Activated T-helper 1 cell treated with Interleukin-2 at 50 U/mL for 16 hours (primary cell): ENCODE measurements around the gene FIS1.

ENCODE experiments used
- DNase-seq: peaks from one replicate; pipeline ENCODE4 v3.0.0-alpha.2; 2020; ENCODE audit warnings: low read depth

Gene FIS1

DNA sequence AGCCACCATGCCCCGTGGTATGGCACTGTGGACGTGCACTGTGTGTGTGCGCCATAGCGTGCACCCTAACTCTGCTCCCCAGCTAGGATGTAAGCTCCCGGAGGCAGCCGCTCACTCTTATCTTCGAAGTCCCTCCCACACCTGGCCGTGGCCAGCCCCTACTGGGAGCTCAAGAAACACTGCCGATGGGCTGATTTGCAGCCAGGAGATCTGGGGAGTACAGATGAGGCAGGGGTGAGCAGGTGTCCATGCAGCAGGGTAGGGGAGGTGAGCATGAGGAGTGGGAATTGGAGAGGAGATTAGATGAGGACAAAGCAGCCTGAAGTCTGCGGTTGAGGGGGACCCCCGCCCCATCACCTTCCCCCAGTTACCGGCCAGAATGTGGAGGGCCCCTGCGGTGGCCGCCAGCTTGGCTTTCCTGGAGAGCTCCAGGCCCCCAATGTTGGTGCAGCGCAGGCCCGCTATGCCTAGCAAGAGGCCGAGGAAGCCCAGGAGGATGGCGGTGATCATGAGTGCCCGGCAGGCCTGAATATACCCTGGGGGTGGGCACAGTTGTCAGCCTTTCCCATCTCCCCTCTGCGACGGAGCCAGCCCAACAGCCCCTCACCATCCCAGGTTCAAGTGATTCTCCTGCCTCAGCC, 10.9 kb downstream of the FIS1 start:
- DNase-seq = no peak

- DNase-seq = no peak
Observed at GRCh38 chr7:101232141-101232850, 12.6 kb downstream of the FIS1 start.

- DNase-seq = no peak
Observed at GRCh38 chr7:101231644-101232043, 13.2 kb downstream of the FIS1 start.

GRCh38 chr7:101226721-101227120, 18.2 kb downstream of the FIS1 start:
- DNase-seq = no peak

DNA sequence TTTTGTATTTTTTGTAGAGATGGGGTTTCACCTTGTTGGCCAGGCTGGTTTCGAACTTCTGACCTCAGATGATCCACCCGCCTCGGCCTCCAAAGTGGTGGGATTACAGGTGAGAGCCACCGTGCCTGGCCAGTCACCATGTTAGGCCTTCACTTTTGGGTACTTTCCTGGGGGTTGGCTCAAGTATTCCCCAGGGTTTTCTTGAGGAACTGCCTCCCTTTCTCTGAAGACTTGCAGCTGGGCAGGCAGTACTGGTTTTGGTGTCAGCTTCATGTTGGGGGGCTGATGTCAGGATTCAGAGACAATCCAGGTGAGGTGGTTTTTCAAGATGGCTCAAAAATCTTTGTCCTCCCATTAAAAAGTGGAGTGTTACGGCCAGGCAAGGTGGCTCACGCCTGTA, 19.2 kb downstream of the FIS1 start:
- DNase-seq = no peak

GRCh38 chr7:101223528-101223927, 21.4 kb downstream of the FIS1 start:
- DNase-seq = no peak

DNA sequence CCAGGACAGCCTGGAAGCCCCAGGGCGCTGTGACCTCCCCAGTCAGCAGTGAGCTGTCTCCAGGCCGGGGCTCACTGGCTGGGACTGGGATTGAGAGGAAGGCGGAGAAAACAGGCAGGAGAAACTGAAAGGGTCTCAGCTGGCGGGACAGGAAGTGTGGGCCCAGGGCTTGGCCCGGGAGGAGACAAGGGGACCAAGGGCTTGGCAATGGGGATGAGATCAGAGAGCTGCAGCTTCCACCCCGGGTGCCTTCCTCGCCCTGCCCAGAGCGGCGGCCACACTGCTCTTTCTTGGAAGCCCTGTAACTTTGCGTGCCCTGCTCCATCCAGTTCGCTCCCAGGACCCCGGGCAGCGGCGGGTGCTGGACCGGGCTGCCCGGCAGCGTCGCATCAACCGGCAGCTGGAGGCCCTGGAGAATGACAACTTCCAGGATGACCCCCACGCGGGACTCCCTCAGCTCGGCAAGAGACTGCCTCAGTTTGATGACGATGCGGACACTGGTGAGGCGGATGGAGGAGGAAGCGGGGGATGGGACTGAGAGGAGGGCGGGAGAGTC, 22.5 kb downstream of the FIS1 start:
- DNase-seq = no peak

DNA sequence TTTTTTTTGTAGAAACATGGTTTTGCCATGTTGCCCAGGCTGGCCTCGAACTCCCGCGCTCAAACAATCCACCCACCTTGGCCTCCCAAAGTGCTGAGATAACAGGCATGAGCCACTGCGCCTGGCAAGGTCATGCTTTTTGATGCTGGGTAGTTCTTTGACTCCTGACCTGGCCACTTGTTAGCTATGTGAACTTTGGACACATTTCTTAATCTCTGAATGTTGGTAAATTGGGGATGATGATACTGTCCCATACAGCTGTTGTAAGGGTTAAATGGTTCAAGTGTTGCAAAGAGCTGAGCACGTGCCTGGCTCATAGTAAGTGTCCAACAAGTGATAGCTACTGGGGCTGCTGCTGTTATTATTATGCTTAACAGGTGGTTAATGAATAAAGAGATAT, 24.6 kb downstream of the FIS1 start:
- DNase-seq = no peak

- no peak for DNase-seq
Observed at GRCh38 chr7:101218236-101219125, 26.4 kb downstream of the FIS1 start.

- DNase-seq = peak; percentile 87
Observed at GRCh38 chr7:101217388-101218235, 27.3 kb downstream of the FIS1 start, which contains the start of the genes PLOD3 and ZNHIT1. PLOD3 (minus strand) TSS chr7:101217581; CDS start chr7:101217274, 307 bp downstream. ZNHIT1 (plus strand) TSS chr7:101218165; CDS start chr7:101218196, 31 bp downstream.

DNA sequence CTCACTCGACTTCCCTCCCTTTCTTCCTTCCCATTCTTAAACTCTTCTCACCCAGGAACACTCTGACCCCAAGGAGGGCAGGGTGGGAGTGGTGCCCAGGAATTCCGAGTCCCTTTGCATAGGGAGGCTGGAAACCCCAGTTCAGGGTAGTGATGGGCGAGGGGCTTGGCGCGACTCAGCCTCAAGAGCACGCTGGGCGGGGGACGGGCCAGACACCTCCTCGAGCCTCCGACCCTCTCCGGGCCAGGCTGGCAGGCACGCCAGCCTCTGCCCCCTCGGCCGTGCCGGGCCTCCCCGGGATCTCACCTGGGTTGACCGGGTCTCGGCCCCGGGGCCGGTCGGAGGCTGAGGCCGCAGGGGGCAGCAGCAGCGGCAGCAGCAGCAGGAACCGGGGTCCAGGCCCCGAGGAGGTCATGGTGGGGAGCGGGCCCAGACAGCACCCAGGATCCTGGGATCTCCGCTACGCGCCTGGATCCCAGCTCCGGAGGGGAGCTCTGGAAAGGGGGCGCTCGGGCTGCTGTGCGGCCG, 28.0 kb downstream of the FIS1 start:
- DNase-seq = no peak

GRCh38 chr7:101216001-101216859, 28.7 kb downstream of the FIS1 start:
- no peak for DNase-seq

DNA sequence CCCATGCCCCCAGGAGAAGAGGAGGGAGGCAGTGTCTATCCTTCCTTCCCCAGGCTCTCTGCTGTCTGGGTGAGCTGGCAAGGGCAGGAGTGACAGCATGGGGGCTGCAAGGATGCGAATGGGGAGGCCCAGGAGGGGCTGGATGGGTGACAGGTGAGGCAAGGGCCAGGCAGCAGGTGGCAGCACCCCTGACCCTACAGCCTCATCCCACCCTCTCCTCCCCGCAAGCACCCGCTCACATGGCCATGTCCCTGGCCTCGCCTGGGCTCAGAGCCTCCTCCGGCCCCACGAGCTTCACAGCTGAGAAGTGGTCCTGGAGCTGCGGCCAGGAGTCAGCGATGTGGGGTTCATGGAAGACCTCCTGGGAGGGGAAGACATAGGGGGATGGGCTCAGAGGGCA, 32.9 kb downstream of the FIS1 start:
- no peak for DNase-seq

GRCh38 chr7:101211501-101211900, 33.4 kb downstream of the FIS1 start:
- no peak for DNase-seq

GRCh38 chr7:101210143-101210542, 34.7 kb downstream of the FIS1 start:
- DNase-seq = no peak

DNA sequence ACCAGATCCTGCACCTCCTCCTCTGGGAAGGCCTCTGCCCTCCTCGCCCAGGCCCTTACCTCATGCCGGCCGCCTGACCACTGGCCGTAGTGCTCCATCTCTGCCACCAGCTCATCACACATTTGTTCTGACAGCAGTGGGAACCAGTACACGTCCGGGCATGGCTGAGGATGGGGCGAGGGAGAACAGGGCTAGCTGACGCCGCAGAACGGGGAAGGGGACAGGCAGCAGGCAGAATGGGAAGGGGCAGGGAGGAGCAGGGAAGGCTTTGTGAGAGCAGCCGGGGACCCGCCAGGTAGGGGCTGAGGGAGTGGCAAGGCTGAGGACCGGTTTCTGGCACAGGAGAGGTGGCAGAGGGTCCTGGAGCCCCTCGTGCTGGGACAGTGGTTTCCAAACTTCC, 36.1 kb downstream of the FIS1 start:
- no peak for DNase-seq

GRCh38 chr7:101207459-101207858, 37.4 kb downstream of the FIS1 start:
- no peak for DNase-seq

DNA sequence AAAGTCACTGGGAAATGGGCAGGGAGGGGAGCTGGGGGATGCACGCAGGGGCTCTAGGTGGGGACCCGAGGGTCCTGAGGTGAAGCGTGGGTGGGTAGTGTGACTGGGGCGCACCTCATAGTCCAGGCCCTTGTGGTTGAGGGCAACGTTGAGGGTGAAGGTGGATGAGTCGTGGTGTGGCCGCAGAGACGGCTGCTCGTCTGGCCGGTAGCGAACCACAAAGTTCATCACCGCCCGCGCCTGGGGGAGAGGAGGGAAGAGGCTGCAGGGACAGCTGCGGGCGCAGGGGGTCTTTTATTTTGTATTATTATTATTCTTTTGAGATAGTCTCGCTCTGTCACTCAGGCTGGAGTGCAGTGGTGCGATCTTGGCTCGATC, 38.2 kb downstream of the FIS1 start:
- no peak for DNase-seq

- DNase-seq = no peak
Observed at GRCh38 chr7:101205901-101206664, 38.8 kb downstream of the FIS1 start.
